ENCODE results near the gene RGL3. TPM values are rescaled to one million over a fixed set of nuclear protein-coding genes. Genes with fewer than 3 reads are reported as not detected.

Gene RGL3
- total and polyA plus RNA-seq, 4 donors = 2.4 to 19.8 (median 7.8) TPM

GRCh38 chr19:11361771-11362731 is 57.1 kb downstream of the RGL3 start:
- H3K27me3 ChIP-seq (ENCODE audit: control insufficient read depth in 4 of 4, insufficient read depth in 4 of 4, low read length in 3 of 4) = no peaks in the 10 kb centered on the region
- no peak overlapping the region for H3K27ac ChIP-seq (ENCODE audit: low read depth in 1 of 2, low read length in 2 of 2)
- H3K9ac ChIP-seq (ENCODE audit: low read depth in 1 of 2, low read length in 2 of 2) = no peak overlapping the region
- peaks cover 1 to 13% (median 4%) of the 10 kb centered on the region in 4 donors for H3K36me3 ChIP-seq (ENCODE audit: control insufficient read depth in 4 of 4, insufficient read depth in 3 of 4, low read depth in 1 of 4, low read length in 3 of 4)
- WGBS = 90% methylated on average over 35 of the region's 35 CpGs
- no peak for DNase-seq (ENCODE audit: low spot score)
- H3K4me3 ChIP-seq (ENCODE audit: low read depth in 1 of 3, low read length in 3 of 3) = no peak overlapping the region
- TF ChIP-seq YY1 (IDR thresholded peaks at IDR 0.05) (no peak), RXRA (IDR thresholded peaks at IDR 0.05) (no peak), HNF4G (IDR thresholded peaks at IDR 0.05) (no peak), SP1 (IDR thresholded peaks at IDR 0.05) (no peak), EGR1 (IDR thresholded peaks at IDR 0.05; ENCODE audit: low read depth in 2 of 2) (no peak), GABPA (IDR thresholded peaks at IDR 0.05 in 1 of 2, conservative IDR thresholded peaks at IDR 0.05 in 1 of 2) (no peak), ZBTB33 (IDR thresholded peaks at IDR 0.05) (no peak), CTCF (IDR thresholded peaks at IDR 0.05; ENCODE audit: low read depth, low read length, missing input control) (no peak), TAF1 (conservative IDR thresholded peaks at IDR 0.05) (no peak), RAD21 (IDR thresholded peaks at IDR 0.05) (no peak), MAX (IDR thresholded peaks at IDR 0.05) (no peak), JUND (IDR thresholded peaks at IDR 0.05) (no peak), FOXA2 (IDR thresholded peaks at IDR 0.05) (no peak), ATF3 (IDR thresholded peaks at IDR 0.05) (no peak), HNF4A (conservative IDR thresholded peaks at IDR 0.05) (no peak), REST (IDR thresholded peaks at IDR 0.05) (no peak)
- no peaks in the 10 kb centered on the region for H3K9me3 ChIP-seq (ENCODE audit: control insufficient read depth in 4 of 4, low read length in 3 of 4)
- H3K4me1 ChIP-seq (ENCODE audit: control insufficient read depth in 4 of 4, insufficient read depth in 4 of 4, low read length in 3 of 4) = peaks cover 3 to 16% (median 9%) of the 10 kb centered on the region in 4 donors

Measured in liver (tissue), 9 donors.